Osteocyte (in vitro differentiated cells): ENCODE results near the gene GALNT7. TPM values are rescaled to one million over a fixed set of nuclear protein-coding genes. Genes with fewer than 3 reads are reported as not detected.

ENCODE experiments used
- DNase-seq: peaks from one replicate; pipeline ENCODE4 v3.0.0; 2021; ENCODE audit warnings: mixed read lengths; ENCODE audit not compliant: unreplicated experiment; ENCODE audit errors: extremely low spot score
- H3K27ac Mint-ChIP-seq: one replicate; pipeline ENCODE4 v1.8.0; 2021; ENCODE audit warnings: mild to moderate bottlenecking, mixed read lengths; ENCODE audit not compliant: unreplicated experiment
- H3K27me3 Mint-ChIP-seq: one replicate; pipeline ENCODE4 v1.8.0; 2021; ENCODE audit warnings: mixed read lengths; ENCODE audit not compliant: unreplicated experiment
- H3K36me3 Mint-ChIP-seq: one replicate; pipeline ENCODE4 v1.8.0; 2021; ENCODE audit warnings: mixed read lengths; ENCODE audit not compliant: unreplicated experiment
- H3K4me1 Mint-ChIP-seq: one replicate; pipeline ENCODE4 v1.8.0; 2021; ENCODE audit warnings: mixed read lengths; ENCODE audit not compliant: unreplicated experiment
- H3K4me3 Mint-ChIP-seq: one replicate; pipeline ENCODE4 v1.8.0; 2021; ENCODE audit warnings: mild to moderate bottlenecking, moderate library complexity, mixed read lengths; ENCODE audit not compliant: unreplicated experiment
- H3K9me3 Mint-ChIP-seq: one replicate; pipeline ENCODE4 v1.8.0; 2021; ENCODE audit warnings: mixed read lengths; ENCODE audit not compliant: unreplicated experiment
- CTCF ChIP-seq: fragments of 200-600 bp; sonication (generic); IDR thresholded peaks from 2 replicates; pipeline ENCODE4 v1.5.0; 2021; ENCODE audit warnings: antibody characterized with exemption, mild to moderate bottlenecking, moderate library complexity
- total RNA-seq: library from RNA; stranded (reverse); gene quantifications from 2 replicates; pipeline ENCODE4 v1.2.1, GENCODE V29; 2021

Gene GALNT7
- total RNA-seq, 1 donor from 2014 or later = 38.5 TPM

GRCh38 chr4:173165706-173166105 is 2.9 kb upstream of the GALNT7 start:
- Mint-ChIP-seq H3K9me3 (no peaks in the 10 kb centered on the region), H3K36me3 (peaks cover 2% of the 10 kb centered on the region), H3K4me3 (no peak overlapping the region), H3K27me3 (no peaks in the 10 kb centered on the region), H3K4me1 (peaks cover 13% of the 10 kb centered on the region), H3K27ac (no peak overlapping the region)
- no peak for DNase-seq
- TF ChIP-seq CTCF = no peak

- Mint-ChIP-seq H3K4me3 (no peak overlapping the region), H3K27ac (no peak overlapping the region), H3K36me3 (peaks cover 2% of the 10 kb centered on the region), H3K27me3 (no peaks in the 10 kb centered on the region), H3K4me1 (peaks cover 21% of the 10 kb centered on the region), H3K9me3 (no peaks in the 10 kb centered on the region)
- TF ChIP-seq CTCF = no peak
- DNase-seq = no peak
Measured at GRCh38 chr4:173166491-173166890, 2.1 kb upstream of the GALNT7 start.

DNA sequence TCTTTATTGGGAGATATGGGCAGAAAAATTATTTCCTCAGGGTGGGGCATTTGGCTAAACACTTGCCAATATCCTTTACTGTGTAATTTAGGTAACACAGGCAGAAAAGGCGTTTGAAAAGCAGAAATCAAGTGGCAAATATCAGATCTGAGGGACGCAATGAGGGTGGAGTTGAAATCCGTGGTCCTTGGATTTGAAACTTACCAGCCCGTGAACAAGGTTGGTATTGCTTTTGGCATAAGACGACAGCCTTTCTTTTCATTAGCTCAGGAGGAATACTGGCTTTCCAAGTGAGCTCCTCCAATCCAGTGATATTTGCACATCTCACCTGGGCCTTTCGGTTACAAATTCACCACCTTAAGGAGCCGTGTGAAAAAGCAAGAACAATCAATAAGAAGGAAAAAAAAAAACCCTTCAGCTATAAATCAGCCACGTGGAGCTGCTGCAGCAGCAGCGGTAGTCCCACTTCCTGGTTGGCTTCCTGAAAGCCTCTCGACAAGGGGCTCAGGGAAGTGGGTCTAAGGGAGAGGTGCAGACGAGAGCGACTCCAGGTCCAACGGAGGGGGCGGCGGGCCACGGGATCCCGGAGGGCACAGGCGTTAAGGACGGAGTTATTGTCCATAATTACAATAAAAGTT is 734 bp upstream of the GALNT7 start:
- Mint-ChIP-seq H3K27ac (peak overlapping the region; percentile 94), H3K4me1 (peaks cover 28% of the 10 kb centered on the region), H3K4me3 (peak overlapping the region; percentile 99), H3K9me3 (no peaks in the 10 kb centered on the region), H3K36me3 (peaks cover 2% of the 10 kb centered on the region), H3K27me3 (no peaks in the 10 kb centered on the region)
- no peak for DNase-seq
- TF ChIP-seq CTCF = no peak

DNA sequence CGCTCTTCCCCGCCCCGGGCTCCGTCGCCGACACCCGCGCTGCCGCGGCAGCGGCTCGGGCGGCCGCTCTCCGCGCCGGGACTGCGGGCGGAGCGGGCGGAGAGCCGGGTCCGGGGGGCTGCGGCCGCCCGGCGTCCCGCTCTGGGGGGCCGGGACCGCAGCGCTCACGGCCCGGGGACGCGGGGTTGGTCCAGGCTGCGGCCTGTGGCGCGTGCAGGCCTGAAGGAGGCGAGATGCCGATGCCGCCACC is 492 bp downstream of the GALNT7 start:
- DNase-seq = no peak
- Mint-ChIP-seq H3K36me3 (peaks cover 2% of the 10 kb centered on the region), H3K4me3 (peak overlapping the region; percentile 29), H3K4me1 (peaks cover 29% of the 10 kb centered on the region), H3K27ac (no peak overlapping the region), H3K9me3 (no peaks in the 10 kb centered on the region), H3K27me3 (no peaks in the 10 kb centered on the region)
- no peak for TF ChIP-seq CTCF

- peak overlapping the region; percentile 74 for H3K27ac Mint-ChIP-seq
Measured at GRCh38 chr4:173169428-173170181, 994 bp downstream of the GALNT7 start.

More at GRCh38 chr4:173169428-173170181, 994 bp downstream of the GALNT7 start:
- peaks cover 30% of the 10 kb centered on the region for H3K4me1 Mint-ChIP-seq
- peaks cover 2% of the 10 kb centered on the region for H3K36me3 Mint-ChIP-seq
- peak overlapping the region; percentile 82 for H3K4me3 Mint-ChIP-seq
- H3K27me3 Mint-ChIP-seq = no peaks in the 10 kb centered on the region
- H3K9me3 Mint-ChIP-seq = no peaks in the 10 kb centered on the region
- DNase-seq = peak; percentile 86
- no peak for TF ChIP-seq CTCF
